HepG2 (cell line): Measurements from ENCODE around the gene NFIC. TPM values are rescaled to one million over a fixed set of nuclear protein-coding genes. Genes with fewer than 3 reads are reported as not detected.
A peak's percentile ranks its signal among the peaks of the same experiment; 100 is the strongest.

ENCODE experiments used
- CC2D1A ChIP-seq: sonication (generic); formaldehyde crosslinking; IDR thresholded peaks from 2 replicates; pipeline ENCODE4 v1.8.1; 2023; ENCODE audit warnings: mild to moderate bottlenecking, missing genetic modification reagents
- CENPBD1 ChIP-seq: sonication (generic); formaldehyde crosslinking; IDR thresholded peaks from 2 replicates; pipeline ENCODE4 v1.8.0; 2022; ENCODE audit warnings: missing genetic modification reagents, low read depth, mild to moderate bottlenecking, borderline replicate concordance
- CENPX ChIP-seq: sonication (generic); formaldehyde crosslinking; IDR thresholded peaks from 2 replicates; pipeline ENCODE4 v1.9.0; 2021; ENCODE audit warnings: mild to moderate bottlenecking, missing genetic modification reagents, moderate library complexity
- DNMT1 ChIP-seq: sonication (generic); formaldehyde crosslinking; IDR thresholded peaks from 2 replicates; pipeline ENCODE4 v1.5.1; 2020; ENCODE audit warnings: mild to moderate bottlenecking, missing genetic modification reagents
- IKZF1 ChIP-seq: fragments of 450-650 bp; IDR thresholded peaks from 2 replicates; pipeline ENCODE4 v1.7.1; 2016
- IRF2 ChIP-seq: IDR thresholded peaks from 2 replicates; pipeline ENCODE4 v1.6.1; 2018; ENCODE audit warnings: missing genetic modification reagents, missing compliant biosample characterization
- KLF15 ChIP-seq: sonication (generic); formaldehyde crosslinking; IDR thresholded peaks from 2 replicates; pipeline ENCODE4 v1.8.1; 2023; ENCODE audit warnings: borderline replicate concordance, mild to moderate bottlenecking, inconsistent platforms, missing genetic modification reagents, mixed read lengths
- MIER2 ChIP-seq: IDR thresholded peaks from 2 replicates; pipeline ENCODE4 v1.6.1; 2016; ENCODE audit warnings: missing biosample characterization, missing genetic modification reagents
- MIXL1 ChIP-seq: IDR thresholded peaks from 2 replicates; pipeline ENCODE4 v1.6.1; 2016
- NRL ChIP-seq: sonication (generic); formaldehyde crosslinking; IDR thresholded peaks from 2 replicates; pipeline ENCODE4 v1.5.0; 2020; ENCODE audit warnings: missing genetic modification reagents, mild to moderate bottlenecking, moderate library complexity, borderline replicate concordance
- SKIL ChIP-seq: sonication (generic); formaldehyde crosslinking; IDR thresholded peaks from 2 replicates; pipeline ENCODE4 v1.8.0; 2022; ENCODE audit warnings: missing genetic modification reagents, mild to moderate bottlenecking, moderate library complexity, borderline replicate concordance
- SSRP1 ChIP-seq: IDR thresholded peaks from 2 replicates; pipeline ENCODE4 v1.6.1; 2016; ENCODE audit warnings: control low read depth
- STAG1 ChIP-seq: sonication (generic); formaldehyde crosslinking; IDR thresholded peaks from 2 replicates; pipeline ENCODE4 v1.4.0; 2020; ENCODE audit warnings: missing genetic modification reagents
- U2AF2 ChIP-seq: fragments of 200-400 bp; formaldehyde crosslinking; IDR thresholded peaks from 2 replicates; pipeline ENCODE4 v1.6.1; 2017; ENCODE audit warnings: low read depth, mild to moderate bottlenecking, low read length
- ZBED4 ChIP-seq: sonication (generic); formaldehyde crosslinking; IDR thresholded peaks from 2 replicates; pipeline ENCODE4 v1.4.0; 2020; ENCODE audit warnings: missing genetic modification reagents, borderline replicate concordance
- ZNF143 ChIP-seq: sonication (generic); formaldehyde crosslinking; IDR thresholded peaks from 2 replicates; pipeline ENCODE4 v1.4.0; 2020; ENCODE audit warnings: missing genetic modification reagents
- ZNF280D ChIP-seq: sonication (generic); formaldehyde crosslinking; IDR thresholded peaks from 2 replicates; pipeline ENCODE4 v1.5.1; 2020; ENCODE audit warnings: mild to moderate bottlenecking, missing genetic modification reagents
- ZNF691 ChIP-seq: sonication (generic); formaldehyde crosslinking; IDR thresholded peaks from 2 replicates; pipeline ENCODE4 v1.4.0; 2020; ENCODE audit warnings: missing genetic modification reagents, low read depth, mild to moderate bottlenecking, borderline replicate concordance
- ZNF761 ChIP-seq: sonication (generic); formaldehyde crosslinking; conservative IDR thresholded peaks from 2 replicates; pipeline ENCODE4 v1.4.0; 2020; ENCODE audit warnings: mild to moderate bottlenecking, missing genetic modification reagents
- ZNF816 ChIP-seq: sonication (generic); formaldehyde crosslinking; IDR thresholded peaks from 2 replicates; pipeline ENCODE4 v1.8.0; 2022; ENCODE audit warnings: missing genetic modification reagents, mild to moderate bottlenecking, borderline replicate concordance
- ZSCAN21 ChIP-seq: sonication (generic); formaldehyde crosslinking; IDR thresholded peaks from 2 replicates; pipeline ENCODE4 v1.8.0; 2022; ENCODE audit warnings: mild to moderate bottlenecking, missing genetic modification reagents, moderate library complexity, borderline replicate concordance
- polyA plus RNA-seq, 8 experiments: library from polyadenylated mRNA; depleted of rRNA in 3 of 8; stranded (reverse) in 7 of 8; unstranded in 1 of 8; fragments of >200 nt; fragmentation: Illumina TruSeq in 4 of 8; extraction: Trizol in 4 of 8; gene quantifications; 2 replicates each; pipeline versions ENCODE4 v1.2.1 to v1.2.3, GENCODE V29; 2011 to 2016; ENCODE audit warnings: low read depth in 4 of 8, missing spikeins in 1 of 8, mixed read lengths in 1 of 8; ENCODE audit not compliant: insufficient read depth in 1 of 8
- total RNA-seq, 5 experiments: library from RNA; depleted of rRNA; stranded (reverse); fragments of >200 nt; fragmentation: Illumina TruSeq; extraction: Trizol; gene quantifications; 2 replicates each; pipeline ENCODE4 v1.2.3, GENCODE V29; 2016; ENCODE audit warnings: low read depth in 1 of 5

NFIC gene
- total and polyA plus RNA-seq, 2 of the 13 experiments (the other 11 are each of a cell fraction or from before 2014, with no cell fraction given): 1.3 to 2.5 TPM

- TF ChIP-seq KLF15: no peak
- no peak for TF ChIP-seq ZSCAN21 (CRISPR knock-in tag)
- TF ChIP-seq IRF2 (CRISPR knock-in tag): 0 out of 2 replicates have a peak, but pooled peaks have one; percentile 38
- TF ChIP-seq DNMT1 (CRISPR knock-in tag): no peak
- no peak for TF ChIP-seq CENPBD1
- TF ChIP-seq ZNF143 (CRISPR knock-in tag): no peak
- TF ChIP-seq NRL (CRISPR knock-in tag): no peak
- TF ChIP-seq ZNF691 (CRISPR knock-in tag): no peak; the same call in 1 of the 2 replicates
- TF ChIP-seq CENPX (CRISPR knock-in tag): no peak
- no peak for TF ChIP-seq SSRP1 (CRISPR knock-in tag)
- TF ChIP-seq IKZF1: no peak
- TF ChIP-seq SKIL (CRISPR knock-in tag): peak; percentile 86
- no peak for TF ChIP-seq MIER2 (CRISPR knock-in tag)
- TF ChIP-seq ZNF280D (CRISPR knock-in tag): 0 out of 2 replicates have a peak, but pooled peaks have one; percentile 77
- TF ChIP-seq MIXL1 (CRISPR knock-in tag): no peak
- peak; percentile 13; the same call in 1 of the 2 replicates for TF ChIP-seq STAG1
- TF ChIP-seq CC2D1A: no peak
- no peak for TF ChIP-seq U2AF2
- TF ChIP-seq ZNF761: no peak
- no peak for TF ChIP-seq ZBED4
- no peak for TF ChIP-seq ZNF816 (CRISPR knock-in tag)
Measured at GRCh38 chr19:3411636-3412035, 45.3 kb downstream of the NFIC start (continued).
